H9 (cell line): ENCODE data around the gene UBE2Z. TPM values are rescaled to one million over a fixed set of nuclear protein-coding genes. Genes with fewer than 3 reads are reported as not detected.

Experiments
- DNase-seq: peaks from one replicate; pipeline ENCODE4 v3.0.0-alpha.2; 2017
- H2AFZ ChIP-seq: one replicate; pipeline ENCODE4 v1.6.1; 2013; ENCODE audit warnings: mild to moderate bottlenecking, low read length, control low read depth, moderate library complexity
- H2AK5ac ChIP-seq: 2 replicates; pipeline ENCODE4 v1.6.1; 2013; ENCODE audit warnings: low read length, control low read depth, mixed read lengths; ENCODE audit not compliant: insufficient read length
- H2BK120ac ChIP-seq: one replicate; pipeline ENCODE4 v1.6.1; 2013; ENCODE audit warnings: low read depth, mild to moderate bottlenecking, low read length, control low read depth, inconsistent platforms; ENCODE audit not compliant: poor library complexity, severe bottlenecking
- H2BK12ac ChIP-seq: 2 replicates; pipeline ENCODE4 v1.6.1; 2013; ENCODE audit warnings: low read length, control low read depth, mixed read lengths, low read depth; ENCODE audit not compliant: insufficient read length
- H2BK15ac ChIP-seq: 2 replicates; pipeline ENCODE4 v1.6.1; 2013; ENCODE audit warnings: low read depth, low read length, control low read depth
- H2BK20ac ChIP-seq: one replicate; pipeline ENCODE4 v1.6.1; 2013; ENCODE audit warnings: low read depth, mild to moderate bottlenecking, low read length, control low read depth, inconsistent platforms; ENCODE audit not compliant: poor library complexity, severe bottlenecking
- H2BK5ac ChIP-seq: 2 replicates; pipeline ENCODE4 v1.6.1; 2013; ENCODE audit warnings: low read length, control low read depth, mixed read lengths; ENCODE audit not compliant: insufficient read length
- H3K14ac ChIP-seq: 2 replicates; pipeline ENCODE4 v1.6.1; 2013; ENCODE audit warnings: low read length, control low read depth; ENCODE audit not compliant: insufficient read depth
- H3K18ac ChIP-seq: 2 replicates; pipeline ENCODE4 v1.6.1; 2013; ENCODE audit warnings: low read depth, mild to moderate bottlenecking, mixed read lengths, low read length, control low read depth; ENCODE audit not compliant: insufficient read length
- H3K23ac ChIP-seq: 2 replicates; pipeline ENCODE4 v1.6.1; 2013; ENCODE audit warnings: low read length, control low read depth, mixed read lengths, low read depth; ENCODE audit not compliant: insufficient read length
- H3K23me2 ChIP-seq: 2 replicates; pipeline ENCODE4 v1.6.1; 2013; ENCODE audit warnings: low read depth, mild to moderate bottlenecking, mixed read lengths, low read length, control low read depth; ENCODE audit not compliant: insufficient read length, poor library complexity, severe bottlenecking
- H3K27ac ChIP-seq: 2 replicates; pipeline ENCODE4 v1.5.1; 2013; ENCODE audit warnings: low read length, control low read depth, mixed read lengths, low read depth; ENCODE audit not compliant: insufficient read length
- H3K27me3 ChIP-seq: 2 replicates; pipeline ENCODE4 v1.6.1; 2013; ENCODE audit warnings: low read length, control low read depth, inconsistent platforms; ENCODE audit not compliant: insufficient read depth
- H3K4ac ChIP-seq: 2 replicates; pipeline ENCODE4 v1.6.1; 2013; ENCODE audit warnings: low read depth, mild to moderate bottlenecking, control low read depth, inconsistent platforms, low read length, moderate library complexity
- H3K4me1 ChIP-seq: 2 replicates; pipeline ENCODE4 v1.6.1; 2013; ENCODE audit warnings: low read length, control low read depth, inconsistent platforms; ENCODE audit not compliant: insufficient read depth
- H3K4me2 ChIP-seq: 2 replicates; pipeline ENCODE4 v1.6.1; 2013; ENCODE audit warnings: low read length, control low read depth, mixed read lengths; ENCODE audit not compliant: insufficient read length, insufficient read depth
- H3K56ac ChIP-seq: 2 replicates; pipeline ENCODE4 v1.6.1; 2013; ENCODE audit warnings: low read depth, mild to moderate bottlenecking, mixed read lengths, low read length, control low read depth; ENCODE audit not compliant: insufficient read length
- H3K79me1 ChIP-seq: 2 replicates; pipeline ENCODE4 v1.6.1; 2013; ENCODE audit warnings: low read depth, mild to moderate bottlenecking, moderate library complexity, low read length, control low read depth, inconsistent platforms; ENCODE audit not compliant: insufficient read depth, poor library complexity, severe bottlenecking
- H3K79me2 ChIP-seq: 2 replicates; pipeline ENCODE4 v1.6.1; 2013; ENCODE audit warnings: low read length, control low read depth, inconsistent platforms; ENCODE audit not compliant: insufficient read depth
- H3K9ac ChIP-seq: 2 replicates; pipeline ENCODE4 v1.6.1; 2013; ENCODE audit warnings: low read length, control low read depth, mixed read lengths; ENCODE audit not compliant: insufficient read length; ENCODE audit errors: extremely low read depth
- H3K9me3 ChIP-seq: one replicate; pipeline ENCODE4 v1.6.1; 2013; ENCODE audit warnings: low read depth, low read length, inconsistent platforms; ENCODE audit not compliant: control insufficient read depth
- H3T11ph ChIP-seq: one replicate; pipeline ENCODE4 v1.6.1; 2013; ENCODE audit warnings: mild to moderate bottlenecking, low read length, control low read depth, inconsistent platforms
- H4K20me1 ChIP-seq: one replicate; pipeline ENCODE4 v1.6.1; 2013; ENCODE audit not compliant: control insufficient read depth, insufficient read length, insufficient read depth
- H4K5ac ChIP-seq: 2 replicates; pipeline ENCODE4 v1.6.1; 2013; ENCODE audit warnings: low read depth, mild to moderate bottlenecking, mixed read lengths, low read length, control low read depth; ENCODE audit not compliant: insufficient read length
- H4K8ac ChIP-seq: replicated peaks from 2 replicates; pipeline ENCODE4 v1.6.1; 2013; ENCODE audit warnings: low read length, control low read depth, mixed read lengths, low read depth; ENCODE audit not compliant: insufficient read length
- H4K91ac ChIP-seq: 2 replicates; pipeline ENCODE4 v1.6.1; 2013; ENCODE audit warnings: low read depth, mild to moderate bottlenecking, moderate library complexity, mixed read lengths, low read length, control low read depth; ENCODE audit not compliant: insufficient read length
- H3K27ac Mint-ChIP-seq, 3 experiments: 2 replicates in 2 of 3; 3 replicates in 1 of 3; pipeline ENCODE4 v1.8.0; 2020 to 2021; ENCODE audit warnings: mixed read lengths in 3 of 3, mild to moderate bottlenecking in 1 of 3, moderate library complexity in 1 of 3
- H3K27me3 Mint-ChIP-seq: 2 replicates; pipeline ENCODE4 v1.8.0; 2021; ENCODE audit warnings: low read depth, mild to moderate bottlenecking, moderate library complexity, mixed read lengths
- H3K36me3 Mint-ChIP-seq, 3 experiments: 2 replicates in 2 of 3; 3 replicates in 1 of 3; pipeline ENCODE4 v1.8.0; 2020 to 2021; ENCODE audit warnings: low read depth in 3 of 3, mixed read lengths in 3 of 3; ENCODE audit not compliant: insufficient read depth in 1 of 3
- H3K4me1 Mint-ChIP-seq, 2 experiments: 2 replicates each; pipeline ENCODE4 v1.8.0; 2020; ENCODE audit warnings: mixed read lengths in 2 of 2
- H3K4me3 Mint-ChIP-seq, 2 experiments: 2 replicates in 1 of 2; 3 replicates in 1 of 2; pipeline ENCODE4 v1.8.0; 2020 to 2021; ENCODE audit warnings: mild to moderate bottlenecking in 2 of 2, mixed read lengths in 2 of 2, moderate library complexity in 1 of 2
- H3K9me3 Mint-ChIP-seq, 2 experiments: 2 replicates in 1 of 2; 3 replicates in 1 of 2; pipeline ENCODE4 v1.8.0; 2020; ENCODE audit warnings: mild to moderate bottlenecking in 2 of 2, mixed read lengths in 2 of 2, moderate library complexity in 1 of 2
- WGBS: extraction: QIAGEN DNeasy Blood & Tissue Kit; methylation state at CpG from one replicate; pipeline ENCODE4 v1.1.7; 2013; ENCODE audit warnings: missing lambda C conversion rate, low lambda C conversion rate, mixed read lengths; ENCODE audit not compliant: insufficient read length; ENCODE audit errors: extremely low coverage; 5-methylcytosine and 5-hydroxymethylcytosine counted together
- total RNA-seq: library from RNA; stranded (reverse); gene quantifications from 2 replicates; pipeline ENCODE4 v1.2.1, GENCODE V29; 2021
- TF ChIP-seq, protein P1 (sequence below): fragments of 200-600 bp; sonication (generic); conservative IDR thresholded peaks from 3 replicates; pipeline ENCODE4 v1.8.0; 2021; ENCODE audit warnings: antibody characterized with exemption, mild to moderate bottlenecking

UBE2Z gene
- total RNA-seq, 1 experiment from 2014 or later: 80.0 TPM

DNA sequence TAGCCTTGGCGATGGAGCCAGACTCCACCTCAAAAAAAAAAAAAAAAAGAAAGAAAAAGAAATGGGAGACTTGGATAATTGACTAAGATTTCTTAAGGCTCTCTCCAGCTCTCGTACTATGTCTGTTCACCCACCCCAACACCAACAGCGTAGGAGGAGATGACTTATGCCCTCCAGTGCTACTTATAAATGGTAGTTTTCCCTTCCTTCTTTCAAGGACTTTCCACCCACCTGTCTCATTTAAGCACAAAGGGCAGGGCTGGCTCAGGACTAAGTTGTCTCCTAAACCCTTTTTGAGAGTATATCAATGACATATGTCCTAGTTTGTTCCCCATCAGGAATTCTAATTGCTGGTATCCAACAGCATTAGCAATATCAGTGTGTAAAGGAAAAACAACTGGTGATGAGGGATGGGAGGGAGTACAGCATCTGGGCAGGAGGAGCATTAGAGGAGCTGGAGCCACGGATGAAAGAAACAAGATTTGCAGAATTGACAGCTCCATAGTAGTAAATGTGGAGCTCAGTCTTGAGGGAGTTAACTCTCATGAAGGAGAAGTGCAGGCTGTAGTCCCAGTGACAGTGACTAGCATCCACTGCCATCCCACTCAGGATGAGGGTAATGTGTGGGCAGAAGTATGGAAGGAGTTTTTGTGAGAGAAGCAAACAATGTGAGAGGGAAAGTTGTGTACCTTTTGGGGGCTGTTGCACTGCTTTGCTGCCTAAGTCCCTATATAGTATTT, 17.2 kb downstream of the UBE2Z start:
- DNase-seq: no peak
- H3K18ac ChIP-seq: no peak overlapping the region
- no peak overlapping the region for H4K8ac ChIP-seq
- H3K27ac ChIP-seq: no peak overlapping the region
- H4K20me1 ChIP-seq: no peaks in the 10 kb centered on the region
- H2BK20ac ChIP-seq: no peak overlapping the region
- H3K56ac ChIP-seq: no peak overlapping the region
- Mint-ChIP-seq H3K4me3 (no peak overlapping the region), H3K36me3 (peaks cover 37 to 96% (median 80%) of the 10 kb centered on the region in 3 experiments), H3K27me3 (no peaks in the 10 kb centered on the region), H3K9me3 (no peaks in the 10 kb centered on the region), H3K27ac (peak overlapping the region in 1 of 3 experiments; percentile 0; a peak in 1 of 7 replicates), H3K4me1 (no peaks in the 10 kb centered on the region)
- H3K79me1 ChIP-seq: no peaks in the 10 kb centered on the region
- WGBS: no CpG with 5 or more reads among the region's 4 CpGs
- H3K79me2 ChIP-seq: no peaks in the 10 kb centered on the region
- no peak overlapping the region for H3K4me2 ChIP-seq
- no peak overlapping the region for H2BK120ac ChIP-seq
- H2BK5ac ChIP-seq: no peak overlapping the region
- H3K27me3 ChIP-seq: no peaks in the 10 kb centered on the region
- no peak overlapping the region for H3K14ac ChIP-seq
- no peak overlapping the region for H4K91ac ChIP-seq
- no peak overlapping the region for H3T11ph ChIP-seq
- H3K23ac ChIP-seq: no peak overlapping the region
- H3K9me3 ChIP-seq: no peaks in the 10 kb centered on the region
- no peak overlapping the region for H3K9ac ChIP-seq
- H2BK15ac ChIP-seq: no peak overlapping the region
- H3K23me2 ChIP-seq: no peaks in the 10 kb centered on the region
- no peak overlapping the region for H2AFZ ChIP-seq
- no peak overlapping the region for H2AK5ac ChIP-seq
- H4K5ac ChIP-seq: no peak overlapping the region
- TF ChIP-seq, protein P1, sequence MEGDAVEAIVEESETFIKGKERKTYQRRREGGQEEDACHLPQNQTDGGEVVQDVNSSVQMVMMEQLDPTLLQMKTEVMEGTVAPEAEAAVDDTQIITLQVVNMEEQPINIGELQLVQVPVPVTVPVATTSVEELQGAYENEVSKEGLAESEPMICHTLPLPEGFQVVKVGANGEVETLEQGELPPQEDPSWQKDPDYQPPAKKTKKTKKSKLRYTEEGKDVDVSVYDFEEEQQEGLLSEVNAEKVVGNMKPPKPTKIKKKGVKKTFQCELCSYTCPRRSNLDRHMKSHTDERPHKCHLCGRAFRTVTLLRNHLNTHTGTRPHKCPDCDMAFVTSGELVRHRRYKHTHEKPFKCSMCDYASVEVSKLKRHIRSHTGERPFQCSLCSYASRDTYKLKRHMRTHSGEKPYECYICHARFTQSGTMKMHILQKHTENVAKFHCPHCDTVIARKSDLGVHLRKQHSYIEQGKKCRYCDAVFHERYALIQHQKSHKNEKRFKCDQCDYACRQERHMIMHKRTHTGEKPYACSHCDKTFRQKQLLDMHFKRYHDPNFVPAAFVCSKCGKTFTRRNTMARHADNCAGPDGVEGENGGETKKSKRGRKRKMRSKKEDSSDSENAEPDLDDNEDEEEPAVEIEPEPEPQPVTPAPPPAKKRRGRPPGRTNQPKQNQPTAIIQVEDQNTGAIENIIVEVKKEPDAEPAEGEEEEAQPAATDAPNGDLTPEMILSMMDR: no peak
- no peak overlapping the region for H2BK12ac ChIP-seq
- no peak overlapping the region for H3K4ac ChIP-seq
- no peaks in the 10 kb centered on the region for H3K4me1 ChIP-seq
